Stimulated activated CD4-positive, alpha-beta T cell treated with anti-CD3 and anti-CD28 coated beads, Interleukin-1b, Interleukin-23, amount 100 ng/mL, for 48 hours (primary cell): ENCODE data around the gene TXNDC8.
A peak's percentile ranks its signal among the peaks of the same experiment; 100 is the strongest.

Experiments used
- DNase-seq: peaks from one replicate; pipeline ENCODE4 v3.0.0-alpha.2; 2020

The TXNDC8 gene

GRCh38 chr9:110276781-110277180, 60.9 kb downstream of the TXNDC8 start:
- DNase-seq = no peak

DNA sequence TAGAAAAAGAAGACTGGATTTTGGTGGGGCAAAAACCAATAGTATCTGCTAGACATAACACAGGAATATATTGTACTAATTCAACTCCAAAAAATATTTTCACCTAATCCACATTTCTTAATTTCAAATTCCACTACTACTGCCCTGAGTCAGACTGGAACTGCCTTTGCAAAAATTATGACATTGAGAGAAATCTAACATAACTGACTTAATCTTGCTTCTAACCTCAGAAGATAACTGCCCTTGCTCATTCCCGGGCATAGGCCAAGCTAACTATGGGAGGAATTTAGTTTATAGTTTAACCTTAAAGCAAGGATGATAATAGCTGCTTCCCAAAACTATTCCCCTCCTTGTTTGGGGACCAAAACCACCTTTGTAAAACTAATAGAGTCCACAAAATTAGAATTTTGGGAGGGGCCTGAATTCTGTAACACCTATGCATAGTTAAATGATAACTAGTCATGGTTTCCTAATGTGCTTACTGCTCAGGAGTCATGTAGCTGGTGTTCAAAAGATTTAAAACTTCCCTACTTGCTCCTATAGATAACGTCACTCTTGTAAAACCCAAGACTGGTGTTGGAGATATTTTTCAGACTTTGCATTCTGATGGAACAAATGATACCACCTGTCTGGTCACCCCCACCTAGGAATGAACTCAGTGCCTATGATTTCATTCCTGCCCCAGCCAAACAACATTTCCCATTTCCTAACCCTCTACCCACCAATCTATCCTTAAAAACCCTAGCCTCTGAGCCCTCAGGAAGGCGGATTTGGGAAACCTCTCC, 67.3 kb downstream of the TXNDC8 start:
- DNase-seq = no peak

GRCh38 chr9:110266795-110267194, 70.9 kb downstream of the TXNDC8 start:
- no peak for DNase-seq

GRCh38 chr9:110261632-110262031, 76.0 kb downstream of the TXNDC8 start:
- DNase-seq = no peak

- no peak for DNase-seq
These were observed 76.8 kb downstream of the TXNDC8 start for GRCh38 chr9:110260911-110261310.

DNA sequence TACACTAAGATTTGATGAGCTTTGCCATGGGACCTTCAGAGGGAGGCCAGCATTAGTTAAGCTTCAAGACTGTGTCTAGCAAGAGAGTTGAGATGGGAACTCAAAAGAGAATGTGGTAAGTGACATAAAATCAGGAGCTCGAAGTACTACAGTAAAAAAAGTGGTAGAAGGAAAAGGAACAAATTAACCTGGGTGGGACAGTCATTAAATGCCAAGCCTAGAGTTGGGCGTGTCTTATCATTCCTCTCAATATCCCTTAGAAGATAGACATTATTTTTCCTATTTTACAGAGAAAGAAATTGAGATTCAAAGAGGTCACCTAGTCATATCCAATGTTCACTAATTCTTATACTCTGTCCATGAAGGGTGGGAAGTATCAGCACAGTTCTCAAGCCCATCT, 78.1 kb downstream of the TXNDC8 start:
- no peak for DNase-seq

- no peak for DNase-seq
These were observed 79.0 kb downstream of the TXNDC8 start for GRCh38 chr9:110258690-110259091.

DNA sequence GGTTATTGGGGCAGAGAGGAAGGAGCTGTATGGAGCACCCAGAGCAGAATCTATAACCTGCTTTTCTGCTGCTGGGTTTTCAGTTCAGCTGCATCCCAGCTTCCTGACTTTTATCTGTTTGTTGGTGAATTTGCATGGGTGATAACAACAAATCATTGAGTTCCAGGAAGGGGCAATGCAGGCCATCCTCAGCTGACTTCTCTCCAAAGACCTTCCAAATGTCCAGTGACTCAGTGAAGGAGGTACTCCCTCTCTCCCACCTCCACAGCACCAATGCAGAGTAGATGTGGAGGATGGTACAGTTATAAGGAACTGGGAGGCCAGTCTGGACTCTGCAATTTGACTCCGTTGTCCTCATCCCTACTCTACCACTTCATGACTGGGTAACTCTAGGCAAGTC, 79.7 kb downstream of the TXNDC8 start:
- DNase-seq = no peak

- DNase-seq = peak; percentile 27
These were observed 80.4 kb downstream of the TXNDC8 start for GRCh38 chr9:110257097-110257841.

DNA sequence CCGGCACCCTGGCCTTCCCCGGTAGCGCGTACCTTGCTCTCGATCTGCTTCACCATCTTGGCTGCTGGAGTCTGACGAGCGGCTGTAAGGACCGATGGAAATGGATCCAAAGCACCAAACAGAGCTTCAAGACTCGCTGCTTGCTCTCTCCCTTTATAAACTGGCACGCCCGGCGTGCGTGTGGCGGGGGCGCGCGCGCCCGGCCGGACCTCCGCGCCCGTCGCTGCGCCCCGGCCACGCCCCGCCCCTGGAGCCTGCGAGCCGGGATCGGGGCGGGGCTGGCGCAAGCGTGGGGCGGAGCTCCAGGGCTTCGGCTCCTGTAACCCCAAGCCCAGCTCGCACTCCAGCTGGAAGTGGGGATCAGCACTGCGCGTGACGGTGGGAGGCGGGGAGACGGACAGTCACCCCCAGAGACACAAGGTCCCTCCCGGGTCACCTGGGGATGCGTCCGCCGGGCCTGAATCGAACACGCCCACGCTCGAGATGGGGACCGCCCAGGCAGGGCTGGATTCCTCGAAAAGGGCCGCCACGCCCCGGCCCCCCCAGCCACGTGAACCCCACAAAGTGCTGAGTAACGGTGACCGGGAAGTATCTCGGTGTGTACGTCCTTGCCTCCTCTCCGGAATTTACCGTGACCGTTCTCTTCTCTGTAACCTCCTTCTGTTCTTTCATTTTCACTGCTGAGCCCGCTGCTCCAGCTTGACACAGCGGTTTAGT, 81.1 kb downstream of the TXNDC8 start, which contains the start of gene TXN:
TSS of gene TXN (minus strand) at position 128 of the 717 bp plus-strand sequence. CDS start at position 56, 72 bp downstream.
- peak; percentile 89 for DNase-seq

- peak; percentile 66 for DNase-seq
These were observed 81.9 kb downstream of the TXNDC8 start for GRCh38 chr9:110255463-110256379.

DNA sequence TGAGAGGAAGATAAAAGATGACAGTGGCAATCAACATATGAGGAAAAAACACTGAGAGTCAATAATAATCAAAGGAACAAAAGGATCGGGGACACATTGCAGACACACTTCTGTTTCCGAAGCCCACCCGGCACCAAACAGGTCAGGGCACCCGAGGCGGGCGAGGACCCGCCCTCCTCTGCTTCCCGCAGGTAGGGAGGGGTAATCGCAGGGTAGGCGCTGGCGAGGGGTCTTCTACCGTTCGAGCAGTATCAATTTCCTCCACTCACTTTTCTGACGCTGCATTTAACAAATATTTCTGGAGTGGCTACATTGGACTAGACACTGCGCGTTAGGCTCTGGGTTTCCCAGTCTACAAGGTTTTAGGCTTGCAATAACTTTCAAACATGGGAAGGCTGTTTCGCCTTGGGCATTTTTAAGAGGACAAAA, 82.6 kb downstream of the TXNDC8 start:
- DNase-seq = no peak

DNA sequence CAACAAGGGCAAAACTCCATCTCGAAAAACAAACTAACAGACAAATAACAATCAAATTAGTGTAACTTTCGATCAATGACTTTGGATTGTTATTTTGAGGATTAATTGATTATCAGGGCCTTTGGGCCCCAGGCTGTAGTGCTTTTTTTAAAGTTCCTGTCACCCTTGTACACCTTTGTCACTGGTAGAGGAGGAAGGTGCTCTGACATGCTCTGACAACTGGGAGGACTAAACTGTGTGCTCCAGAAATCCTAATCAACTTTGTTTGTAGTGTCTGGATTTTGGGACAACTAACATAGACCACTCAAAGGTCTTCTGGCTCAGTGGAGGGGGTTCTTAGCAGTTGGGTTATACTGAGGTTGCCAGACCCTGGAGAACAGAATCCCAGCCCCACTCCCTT, 83.2 kb downstream of the TXNDC8 start:
- DNase-seq = no peak
